NCI-H774 (cell line): ENCODE data around the gene KMT2C.
"Not testable (repeated sequence)": the region's sequence is repeated elsewhere in the genome, so short reads cannot be mapped to it uniquely, and the experiment has no call there.

ENCODE experiments used
- DNase-seq: peaks from one replicate; lab custom pipeline; 2025; lab: John Stamatoyannopoulos, UW

KMT2C gene

GRCh38 chr7:152435384-152436110 is at the start of gene KMT2C:
TSS of gene KMT2C (minus strand) at chr7:152436003. CDS start at chr7:152435786, 217 bp downstream.
- peak; percentile 67 for DNase-seq

- DNase-seq: no peak
These were observed 45.3 kb upstream of the KMT2C start for GRCh38 chr7:152481082-152481481.

DNA sequence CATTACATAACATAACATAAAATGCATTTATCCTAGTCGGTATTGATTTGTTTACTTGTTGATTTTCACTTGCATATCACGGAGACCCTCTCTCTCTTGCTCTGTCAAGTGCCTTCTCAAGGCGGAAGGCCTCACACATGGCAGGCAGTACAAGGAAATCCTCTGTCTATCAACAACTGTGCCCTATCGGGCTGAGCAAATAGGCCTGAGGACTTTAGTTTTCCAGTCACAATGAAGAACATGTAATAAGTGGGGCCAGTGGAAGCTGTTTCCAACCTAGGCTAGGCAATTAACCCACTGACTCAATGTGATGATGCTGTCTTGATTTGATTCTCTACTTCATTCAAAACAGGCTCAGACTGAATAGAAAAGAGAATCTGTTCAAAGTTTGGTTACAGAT is 44.9 kb upstream of the KMT2C start:
- no peak for DNase-seq

DNA sequence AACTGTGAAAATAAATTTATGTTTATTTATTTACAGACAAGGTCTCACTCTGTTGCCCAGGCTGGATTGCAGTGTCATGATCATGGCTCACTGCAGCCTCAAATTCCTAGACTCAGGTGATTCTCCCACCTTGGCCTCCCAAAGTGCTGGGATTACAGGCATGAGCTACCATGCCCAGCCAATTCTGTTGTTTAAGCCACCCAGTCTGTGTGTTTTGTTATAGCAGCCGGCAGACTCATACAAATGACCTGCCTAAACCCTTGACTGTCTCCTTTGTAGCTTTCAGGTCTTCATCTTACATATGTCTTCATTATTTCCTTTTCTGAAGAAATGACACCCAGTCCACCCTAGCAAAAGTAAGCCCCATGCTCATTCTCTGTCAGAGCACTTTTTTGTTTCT is 43.8 kb upstream of the KMT2C start:
- no peak for DNase-seq

- DNase-seq: no peak
These were observed 42.3 kb upstream of the KMT2C start for GRCh38 chr7:152478140-152478539.

DNA sequence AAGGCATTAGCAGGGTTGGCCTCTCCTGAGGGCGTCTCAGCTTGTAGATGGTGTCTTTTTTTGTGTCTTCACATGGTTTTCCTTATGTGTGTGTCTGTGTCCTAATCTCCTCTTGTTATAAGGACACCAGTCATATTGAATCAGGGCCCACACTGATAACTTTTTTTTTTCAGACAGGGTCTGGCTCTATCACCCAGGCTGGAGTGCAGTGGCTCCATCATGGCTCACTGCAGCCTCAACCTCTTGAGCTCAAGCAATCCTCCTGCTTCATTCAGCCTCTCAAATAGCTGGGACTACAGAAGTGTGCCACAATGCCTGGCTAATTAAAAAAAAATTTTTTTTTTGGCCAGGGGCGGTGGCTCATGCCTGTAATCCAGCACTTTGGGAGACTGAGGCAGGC is 41.3 kb upstream of the KMT2C start:
- DNase-seq: no peak

GRCh38 chr7:152476551-152476950 is 40.7 kb upstream of the KMT2C start:
- no peak for DNase-seq

- not testable (repeated sequence) for DNase-seq
These were observed 35.3 kb upstream of the KMT2C start for GRCh38 chr7:152471023-152471620.

DNA sequence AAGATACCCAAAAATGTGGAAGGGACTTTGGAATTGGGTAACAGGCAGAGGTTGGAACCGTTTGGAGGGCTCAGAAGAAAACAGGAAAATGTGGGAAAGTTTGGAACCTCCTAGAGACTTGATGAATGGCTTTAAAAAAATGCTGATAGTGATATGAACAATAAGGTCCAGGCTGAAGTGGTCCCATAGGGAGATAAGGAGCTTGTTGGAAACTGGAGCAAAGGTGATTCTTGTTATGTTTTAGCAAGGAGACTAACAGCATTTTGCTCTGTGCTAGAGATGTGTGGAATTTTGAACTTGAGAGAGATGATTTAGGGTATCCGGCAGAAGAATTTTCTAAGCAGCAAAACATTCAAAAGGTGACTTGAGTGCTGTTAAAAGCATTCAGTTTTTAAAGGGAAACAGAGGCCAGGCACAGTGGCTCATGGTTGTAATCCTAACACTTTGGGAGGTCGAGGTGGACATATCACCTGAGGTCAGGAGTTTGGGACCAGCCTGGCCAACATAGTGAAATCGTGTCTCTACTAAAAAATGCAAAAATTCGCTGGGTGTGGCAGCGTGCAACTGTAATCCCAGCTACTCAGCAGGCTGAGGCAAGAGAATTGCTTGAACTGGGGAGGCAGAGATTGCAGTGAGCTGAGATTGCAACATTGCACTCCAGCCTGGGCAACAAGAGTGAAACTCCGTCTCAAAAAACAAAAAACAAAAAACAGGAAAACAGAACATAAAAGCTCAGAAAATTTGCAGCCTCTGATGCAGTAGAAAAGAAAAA is 34.6 kb upstream of the KMT2C start:
- DNase-seq: not testable (repeated sequence)

DNA sequence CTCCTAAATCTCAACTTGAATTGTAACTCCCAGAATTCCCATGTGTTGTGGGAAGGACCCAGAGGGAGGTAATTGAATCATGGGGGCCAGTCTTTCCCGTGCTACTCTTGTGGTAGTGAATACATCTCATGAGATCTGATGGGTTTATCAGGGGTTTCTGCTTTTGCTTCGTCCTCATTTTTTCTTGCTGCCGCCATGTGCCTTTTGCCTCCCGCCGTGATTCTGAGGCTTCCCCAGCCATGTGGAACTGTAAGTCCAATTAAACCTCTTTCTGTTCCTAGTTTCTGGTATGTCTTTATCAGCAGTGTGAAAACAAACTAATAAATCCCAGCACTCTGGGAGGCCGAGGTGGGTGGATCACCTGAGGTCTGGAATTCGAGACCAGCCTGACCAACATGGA is 33.8 kb upstream of the KMT2C start:
- not testable (repeated sequence) for DNase-seq

- DNase-seq: no peak
These were observed 31.4 kb upstream of the KMT2C start for GRCh38 chr7:152467225-152467624.

DNA sequence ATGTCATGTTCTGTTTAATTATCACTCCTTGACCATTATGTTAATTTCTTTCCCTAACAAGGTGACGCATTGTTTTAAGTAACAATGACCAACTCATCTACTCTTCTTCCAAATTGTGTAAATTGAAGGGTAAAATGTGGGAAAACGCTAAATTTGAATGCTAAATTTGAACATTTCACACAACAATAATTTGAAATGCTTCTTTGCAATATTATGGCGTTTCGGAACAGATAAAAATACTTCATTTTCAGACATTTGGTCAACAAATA is 29.2 kb upstream of the KMT2C start:
- no peak for DNase-seq

GRCh38 chr7:152464312-152465118 is 28.7 kb upstream of the KMT2C start:
- peak; percentile 51 for DNase-seq

DNA sequence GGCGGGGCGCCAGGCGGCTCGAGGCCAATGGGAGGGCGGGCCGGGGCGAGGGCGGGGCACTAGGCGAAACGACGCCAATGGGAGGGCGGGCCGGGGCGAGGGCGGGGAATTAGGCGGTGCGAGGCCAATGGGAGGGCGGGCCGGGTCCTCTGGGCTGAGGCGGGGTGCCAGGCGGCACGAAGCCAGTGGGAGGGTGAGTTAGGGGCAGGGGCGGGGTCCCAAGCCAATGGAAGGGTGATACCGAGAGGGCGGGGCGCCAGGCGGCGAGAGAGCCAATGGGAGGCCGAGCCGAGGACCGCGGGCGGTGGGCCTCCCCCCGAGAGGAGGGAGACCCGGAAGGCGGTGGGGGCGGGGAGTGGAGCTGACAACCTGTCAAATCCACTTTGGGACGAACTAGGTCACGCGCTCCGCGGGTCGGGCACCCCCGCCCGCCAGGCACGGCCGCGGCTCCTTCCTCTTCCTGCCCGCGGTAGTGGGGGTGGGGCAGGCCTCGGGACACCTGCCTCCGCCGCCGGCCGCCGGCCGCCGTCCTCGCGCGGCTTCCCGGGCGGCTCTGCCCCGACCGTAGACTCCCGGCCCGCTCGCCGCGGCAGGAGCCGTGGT is 28.0 kb upstream of the KMT2C start:
- DNase-seq: peak; percentile 99

DNA sequence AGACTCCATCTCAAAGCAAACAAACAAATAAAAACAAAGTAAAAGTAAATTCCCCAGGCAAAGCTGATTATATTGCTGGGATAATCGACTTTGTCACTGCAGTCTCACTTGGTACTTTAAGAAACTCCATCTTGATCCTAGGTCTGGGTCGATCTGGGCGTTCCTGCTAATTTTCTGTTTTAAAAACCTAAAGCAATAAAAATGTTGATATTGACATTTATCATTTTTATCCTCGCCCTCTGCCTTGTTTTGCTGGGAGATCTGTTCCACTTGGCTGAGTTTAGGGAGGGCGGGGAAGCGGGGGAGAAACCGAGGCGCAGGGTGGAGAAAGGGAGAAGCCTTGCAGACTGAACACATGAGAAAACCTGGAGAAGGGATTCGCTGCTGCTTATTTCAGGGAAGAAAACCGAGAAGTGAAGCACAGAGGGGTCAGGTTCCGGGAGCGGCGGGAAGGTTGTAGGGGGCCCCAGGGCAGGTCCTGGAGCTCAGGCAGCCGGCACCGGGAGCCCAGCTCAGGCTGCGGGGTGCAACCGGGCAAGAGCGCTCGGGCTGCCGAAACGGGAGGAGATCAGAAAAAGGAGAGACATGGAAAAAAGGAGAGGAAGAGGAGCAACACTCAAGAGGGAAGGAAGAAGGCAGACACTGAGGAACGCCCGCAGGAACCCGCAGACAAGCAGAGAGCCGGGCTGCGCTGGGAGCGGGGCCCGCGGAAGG is 27.3 kb upstream of the KMT2C start:
- no peak for DNase-seq

DNA sequence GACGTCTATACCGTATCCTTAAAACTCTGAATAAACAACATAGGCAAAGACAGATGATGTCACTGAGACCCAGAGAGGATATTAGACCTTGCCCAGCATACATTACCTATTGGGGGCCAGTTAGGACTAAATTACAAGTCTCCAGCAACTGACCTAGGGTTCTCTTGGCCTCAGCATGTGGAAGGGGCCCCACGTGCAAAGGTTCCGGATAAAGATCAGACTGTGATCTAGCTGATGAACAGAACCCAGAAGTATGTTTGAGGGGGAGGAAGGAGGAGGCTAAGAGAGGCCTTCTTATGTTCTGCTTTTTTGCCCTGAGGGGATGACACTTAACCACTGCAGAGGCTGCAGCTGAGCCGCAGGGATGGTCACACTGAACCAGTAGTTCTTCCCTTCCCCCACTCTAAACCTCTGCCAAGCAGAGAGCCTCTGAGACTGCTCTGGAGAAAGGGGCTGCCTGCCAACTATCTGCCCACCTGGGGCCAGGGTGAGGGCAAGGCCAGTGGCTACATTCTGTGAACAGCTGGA is 24.0 kb upstream of the KMT2C start:
- DNase-seq: no peak

GRCh38 chr7:152451356-152451755 is 15.6 kb upstream of the KMT2C start:
- DNase-seq: no peak

GRCh38 chr7:152445386-152446008 is 9.7 kb upstream of the KMT2C start:
- not testable (repeated sequence) for DNase-seq

DNA sequence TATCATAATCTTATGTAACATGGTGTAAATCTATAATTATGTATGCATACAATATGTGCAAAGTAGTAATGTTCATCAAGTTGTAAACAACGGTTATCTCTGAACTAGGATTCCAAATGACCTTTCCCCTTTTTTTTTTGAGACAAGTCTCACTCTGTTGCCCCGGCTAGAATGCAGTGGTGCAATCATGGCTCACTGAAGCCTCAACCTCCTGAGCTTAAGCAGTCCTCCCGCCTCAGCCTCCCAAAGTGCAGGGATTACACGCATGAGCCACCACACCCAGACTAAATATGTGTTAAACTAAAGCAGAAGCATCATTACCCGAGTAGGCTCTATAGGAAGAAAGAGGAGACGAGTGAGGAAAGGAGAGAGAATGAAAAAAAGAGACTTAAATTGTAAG is 7.8 kb upstream of the KMT2C start:
- no peak for DNase-seq

GRCh38 chr7:152442330-152442835 is 6.6 kb upstream of the KMT2C start:
- no peak for DNase-seq
